ENCODE measurements around the gene LENEP. TPM values are rescaled to one million over a fixed set of nuclear protein-coding genes. Genes with fewer than 3 reads are reported as not detected.

Gene LENEP
- polyA plus RNA-seq, 2 of the 4 experiments (the other 2 are of a cell fraction): not detected

DNA sequence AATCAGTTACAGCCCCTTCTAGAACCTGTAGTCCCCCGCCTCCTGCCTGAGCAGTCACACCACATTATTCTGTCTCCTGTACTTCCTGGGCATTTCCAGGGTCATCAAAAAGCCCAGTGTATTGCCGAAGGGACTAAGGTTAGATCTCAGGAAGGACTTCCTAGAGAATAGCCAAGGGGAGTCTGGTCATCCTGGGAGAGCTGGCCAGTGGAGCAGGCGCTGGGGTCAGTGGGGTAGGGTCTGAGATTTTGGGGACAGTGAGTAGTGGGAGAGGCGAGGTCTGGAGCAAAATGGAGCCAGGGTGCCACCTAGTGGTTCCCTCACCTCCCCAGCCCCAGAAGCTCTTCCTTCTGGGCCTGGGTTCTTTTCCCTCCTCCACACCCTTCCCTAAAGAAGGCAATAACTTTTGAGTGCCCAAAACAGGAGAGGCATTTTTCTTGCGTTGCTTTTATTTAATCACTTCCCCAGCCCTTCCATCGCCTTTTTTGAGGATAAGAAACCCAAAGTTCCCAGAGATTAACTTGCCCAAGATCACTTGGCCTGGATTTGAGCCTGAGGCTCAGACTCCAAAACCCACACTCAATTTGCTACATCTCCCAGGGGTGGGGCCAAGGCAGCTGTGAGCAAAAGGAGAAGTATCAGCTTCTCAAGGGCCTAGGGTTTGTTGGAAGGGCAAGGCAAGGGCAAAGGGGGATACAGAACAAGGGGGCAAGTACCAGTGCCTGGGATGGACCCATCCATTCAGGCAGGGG, 49.6 kb upstream of the LENEP start:
- POLR2A ChIA-PET: interaction anchor here (1.1 kb wide), 1 partner anchor 27 kb away, joined by 3 read pairs; the partner anchor contains the start of gene SHC1
- CTCF ChIA-PET: interaction anchor here (0.7 to 2.5 kb wide), 25 partner anchors 8 to 499 kb away, joined by 3 to 14 read pairs (median 3); no protein-coding TSS in a partner anchor
- Histone ChIP-seq H3K4me3 (no peak overlapping the region), H3K4me2 (no peak overlapping the region), H3K9me3 (no peaks in the 10 kb centered on the region), H3K4me1 (no peaks in the 10 kb centered on the region), H3K27ac (no peak overlapping the region)
- TF ChIP-seq, protein P1, sequence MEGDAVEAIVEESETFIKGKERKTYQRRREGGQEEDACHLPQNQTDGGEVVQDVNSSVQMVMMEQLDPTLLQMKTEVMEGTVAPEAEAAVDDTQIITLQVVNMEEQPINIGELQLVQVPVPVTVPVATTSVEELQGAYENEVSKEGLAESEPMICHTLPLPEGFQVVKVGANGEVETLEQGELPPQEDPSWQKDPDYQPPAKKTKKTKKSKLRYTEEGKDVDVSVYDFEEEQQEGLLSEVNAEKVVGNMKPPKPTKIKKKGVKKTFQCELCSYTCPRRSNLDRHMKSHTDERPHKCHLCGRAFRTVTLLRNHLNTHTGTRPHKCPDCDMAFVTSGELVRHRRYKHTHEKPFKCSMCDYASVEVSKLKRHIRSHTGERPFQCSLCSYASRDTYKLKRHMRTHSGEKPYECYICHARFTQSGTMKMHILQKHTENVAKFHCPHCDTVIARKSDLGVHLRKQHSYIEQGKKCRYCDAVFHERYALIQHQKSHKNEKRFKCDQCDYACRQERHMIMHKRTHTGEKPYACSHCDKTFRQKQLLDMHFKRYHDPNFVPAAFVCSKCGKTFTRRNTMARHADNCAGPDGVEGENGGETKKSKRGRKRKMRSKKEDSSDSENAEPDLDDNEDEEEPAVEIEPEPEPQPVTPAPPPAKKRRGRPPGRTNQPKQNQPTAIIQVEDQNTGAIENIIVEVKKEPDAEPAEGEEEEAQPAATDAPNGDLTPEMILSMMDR (IDR thresholded peaks at IDR 0.05): peak; percentile 85
- TF ChIP-seq, protein P2, sequence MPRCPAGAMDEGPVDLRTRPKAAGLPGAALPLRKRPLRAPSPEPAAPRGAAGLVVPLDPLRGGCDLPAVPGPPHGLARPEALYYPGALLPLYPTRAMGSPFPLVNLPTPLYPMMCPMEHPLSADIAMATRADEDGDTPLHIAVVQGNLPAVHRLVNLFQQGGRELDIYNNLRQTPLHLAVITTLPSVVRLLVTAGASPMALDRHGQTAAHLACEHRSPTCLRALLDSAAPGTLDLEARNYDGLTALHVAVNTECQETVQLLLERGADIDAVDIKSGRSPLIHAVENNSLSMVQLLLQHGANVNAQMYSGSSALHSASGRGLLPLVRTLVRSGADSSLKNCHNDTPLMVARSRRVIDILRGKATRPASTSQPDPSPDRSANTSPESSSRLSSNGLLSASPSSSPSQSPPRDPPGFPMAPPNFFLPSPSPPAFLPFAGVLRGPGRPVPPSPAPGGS (IDR thresholded peaks at IDR 0.05): no peak
- TF ChIP-seq SMC3 (IDR thresholded peaks at IDR 0.05): peak; percentile 75
- TF ChIP-seq CBX8 (IDR thresholded peaks at IDR 0.05): no peak
- TF ChIP-seq RAD21 (conservative IDR thresholded peaks at IDR 0.05 in 1 of 2, IDR thresholded peaks at IDR 0.05 in 1 of 2): peak; percentile 81 to 84
- TF ChIP-seq, protein P3, sequence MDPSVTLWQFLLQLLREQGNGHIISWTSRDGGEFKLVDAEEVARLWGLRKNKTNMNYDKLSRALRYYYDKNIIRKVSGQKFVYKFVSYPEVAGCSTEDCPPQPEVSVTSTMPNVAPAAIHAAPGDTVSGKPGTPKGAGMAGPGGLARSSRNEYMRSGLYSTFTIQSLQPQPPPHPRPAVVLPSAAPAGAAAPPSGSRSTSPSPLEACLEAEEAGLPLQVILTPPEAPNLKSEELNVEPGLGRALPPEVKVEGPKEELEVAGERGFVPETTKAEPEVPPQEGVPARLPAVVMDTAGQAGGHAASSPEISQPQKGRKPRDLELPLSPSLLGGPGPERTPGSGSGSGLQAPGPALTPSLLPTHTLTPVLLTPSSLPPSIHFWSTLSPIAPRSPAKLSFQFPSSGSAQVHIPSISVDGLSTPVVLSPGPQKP (IDR thresholded peaks at IDR 0.05; ENCODE audit: low read depth, low read length): no peak
- peak; percentile 42 to 70 for DNase-seq (ENCODE audit: low read depth in 1 of 2, low spot score in 1 of 2)
- no peak for FAIRE-seq
- peak; percentile 71 to 85; a peak in 5 of 6 replicates for ATAC-seq
- 15% methylated on average over 6 of the region's 6 CpGs for WGBS (ENCODE audit: missing lambda C conversion rate)

GRCh38 chr1:154944401-154945159, 48.8 kb upstream of the LENEP start:
- ChIA-PET CTCF (interaction anchor here (0.7 to 2.5 kb wide), 26 partner anchors 9 to 499 kb away, joined by 3 to 14 read pairs (median 4); no protein-coding TSS in a partner anchor), POLR2A (interaction anchor here (0.8 to 1.1 kb wide), 2 partner anchors 8 to 26 kb away, joined by 3 to 4 read pairs; partner anchors contain the start of genes PMVK and SHC1)
- DNase-seq (ENCODE audit: low read depth in 1 of 2, low spot score in 1 of 2) (no peak), ATAC-seq (no peak), FAIRE-seq (no peak)
- 55% methylated on average over 9 of the region's 9 CpGs for WGBS (ENCODE audit: missing lambda C conversion rate)
- Histone ChIP-seq H3K4me1 (no peaks in the 10 kb centered on the region), H3K4me2 (no peak overlapping the region), H3K9me3 (no peaks in the 10 kb centered on the region), H3K27ac (no peak overlapping the region), H3K4me3 (no peak overlapping the region)
- no peak for TF ChIP-seq HOXA7 (CRISPR knock-in tag; IDR thresholded peaks at IDR 0.05)

DNA sequence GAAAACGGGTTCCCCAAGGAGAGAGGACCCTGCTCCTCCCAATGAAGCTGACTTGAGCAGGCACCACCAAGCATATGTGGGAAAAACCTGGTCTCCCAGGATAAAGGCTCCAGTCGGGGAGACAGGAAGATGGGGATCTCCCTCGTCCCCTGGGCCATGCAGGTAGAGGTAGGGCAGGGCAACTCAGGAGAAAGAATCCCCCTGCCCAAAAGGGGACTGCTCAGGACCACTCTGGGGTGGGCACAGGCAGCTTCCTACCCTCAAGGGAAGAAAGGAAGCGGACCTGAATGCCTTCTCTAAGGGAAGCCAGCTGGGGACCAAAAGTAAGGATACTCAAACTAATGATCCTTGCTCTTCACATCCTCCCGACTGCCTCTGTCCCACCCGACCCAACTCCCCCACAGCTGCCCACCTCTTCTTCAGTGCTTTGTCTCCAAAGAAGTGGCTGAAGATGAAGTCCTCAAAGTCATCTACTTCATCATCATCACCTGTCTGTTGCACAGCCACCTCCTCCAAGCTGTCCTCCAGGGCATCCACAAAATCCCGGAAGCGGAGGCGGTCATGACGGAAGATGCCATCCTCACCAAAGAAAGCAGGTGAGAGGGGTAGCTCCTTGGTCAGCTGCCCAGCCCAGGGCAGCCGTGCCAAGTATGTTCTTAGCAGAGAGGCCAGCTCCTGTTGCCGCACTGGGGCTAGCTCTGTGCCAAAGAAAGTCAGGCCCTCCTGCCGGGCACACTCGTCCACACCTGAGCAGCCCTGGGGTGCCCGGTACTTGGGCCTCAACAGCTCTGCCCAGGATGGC, 48.0 kb upstream of the LENEP start:
- Histone ChIP-seq H3K27ac (no peak overlapping the region), H3K4me3 (no peak overlapping the region), H3K4me2 (no peak overlapping the region), H3K4me1 (no peaks in the 10 kb centered on the region), H3K9me3 (no peaks in the 10 kb centered on the region)
- ATAC-seq (no peak), DNase-seq (ENCODE audit: low read depth in 1 of 2, low spot score in 1 of 2) (no peak), FAIRE-seq (no peak)
- CTCF ChIA-PET: interaction anchor here (0.9 to 2.5 kb wide), 11 partner anchors 9 to 386 kb away, joined by 3 to 10 read pairs (median 6); partner anchors contain the start of gene PMVK
- TF ChIP-seq ZFP36 (IDR thresholded peaks at IDR 0.05; ENCODE audit: borderline replicate concordance, partially characterized antibody) (peak; percentile 65), ATOH8 (CRISPR knock-in tag; IDR thresholded peaks at IDR 0.05; ENCODE audit: low read depth) (no peak)
- POLR2A ChIA-PET: interaction anchor here (0.8 to 1.5 kb wide), 3 partner anchors 9 to 28 kb away, joined by 3 to 4 read pairs (median 4); partner anchors contain the start of genes PBXIP1 and PMVK
- WGBS (ENCODE audit: missing lambda C conversion rate): 67% methylated on average over 15 of the region's 15 CpGs

Measured in A549 (cell line).